ENCODE results near the gene RAP1B.

RAP1B gene

GRCh38 chr12:68573406-68573805 lies 37.3 kb upstream of the RAP1B start:
- TF ChIP-seq CTCF (IDR thresholded peaks at IDR 0.05; ENCODE audit: control insufficient read depth, extremely low read depth, insufficient read depth), result no peak
- DNase-seq (ENCODE audit: low read depth), result no peak
- H3K4me3 ChIP-seq (ENCODE audit: low read depth, low read length), result no peak overlapping the region

- DNase-seq (ENCODE audit: low read depth), result no peak
- H3K4me3 ChIP-seq (ENCODE audit: low read depth, low read length), result no peak overlapping the region
- TF ChIP-seq CTCF (IDR thresholded peaks at IDR 0.05; ENCODE audit: control insufficient read depth, extremely low read depth, insufficient read depth), result no peak
These were observed 32.8 kb upstream of the RAP1B start for GRCh38 chr12:68577949-68578348.

- no peak overlapping the region for H3K4me3 ChIP-seq (ENCODE audit: low read depth, low read length)
- no peak for DNase-seq (ENCODE audit: low read depth)
- no peak for TF ChIP-seq CTCF (IDR thresholded peaks at IDR 0.05; ENCODE audit: control insufficient read depth, extremely low read depth, insufficient read depth)
These were observed 31.9 kb upstream of the RAP1B start for GRCh38 chr12:68578765-68579164.

GRCh38 chr12:68579254-68579653 lies 31.4 kb upstream of the RAP1B start:
- H3K4me3 ChIP-seq (ENCODE audit: low read depth, low read length), result no peak overlapping the region
- TF ChIP-seq CTCF (IDR thresholded peaks at IDR 0.05; ENCODE audit: control insufficient read depth, extremely low read depth, insufficient read depth), result no peak
- DNase-seq (ENCODE audit: low read depth), result no peak

- H3K4me3 ChIP-seq (ENCODE audit: low read depth, low read length), result no peak overlapping the region
- no peak for TF ChIP-seq CTCF (IDR thresholded peaks at IDR 0.05; ENCODE audit: control insufficient read depth, extremely low read depth, insufficient read depth)
- no peak for DNase-seq (ENCODE audit: low read depth)
These were observed 29.8 kb upstream of the RAP1B start for GRCh38 chr12:68580911-68581310.

- no peak for TF ChIP-seq CTCF (IDR thresholded peaks at IDR 0.05; ENCODE audit: control insufficient read depth, extremely low read depth, insufficient read depth)
- DNase-seq (ENCODE audit: low read depth), result no peak
- no peak overlapping the region for H3K4me3 ChIP-seq (ENCODE audit: low read depth, low read length)
These were observed 28.8 kb upstream of the RAP1B start for GRCh38 chr12:68581926-68582325.

- no peak overlapping the region for H3K4me3 ChIP-seq (ENCODE audit: low read depth, low read length)
- no peak for DNase-seq (ENCODE audit: low read depth)
- no peak for TF ChIP-seq CTCF (IDR thresholded peaks at IDR 0.05; ENCODE audit: control insufficient read depth, extremely low read depth, insufficient read depth)
These were observed 24.7 kb upstream of the RAP1B start for GRCh38 chr12:68585966-68586365.

All from LNCaP clone FGC (cell line).